ENCODE results near the gene TACO1. TPM values are rescaled to one million over a fixed set of nuclear protein-coding genes. Genes with fewer than 3 reads are reported as not detected.

The TACO1 gene
- total and polyA plus RNA-seq, 8 donors, result 7.0 to 26.6 (median 15.9) TPM

DNA sequence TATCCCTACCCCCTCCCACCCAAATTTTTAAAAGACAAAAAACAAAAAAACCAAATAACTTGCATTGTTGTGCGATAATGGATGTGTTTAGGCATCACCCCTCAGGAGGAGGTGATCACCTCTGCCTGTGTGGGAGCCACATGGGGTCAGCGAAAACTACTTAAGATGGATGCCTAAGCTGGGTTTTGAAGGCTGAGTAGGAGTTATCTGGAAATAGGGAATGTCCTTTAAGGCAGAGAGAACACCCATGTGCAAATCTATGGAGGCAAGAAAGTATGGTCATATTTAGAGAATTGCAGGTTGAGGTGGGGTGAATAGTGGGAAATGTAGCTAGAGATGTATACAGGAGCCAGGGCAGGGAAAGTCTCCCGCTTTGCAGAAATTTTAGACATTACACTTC is 5.6 kb upstream of the TACO1 start:
- H3K27me3 ChIP-seq, result no peaks in the 10 kb centered on the region
- DNase-seq, result no peak
- H3K9me3 ChIP-seq, result no peaks in the 10 kb centered on the region
- peaks cover 12 to 54% (median 47%) of the 10 kb centered on the region in 4 donors for H3K36me3 ChIP-seq
- peaks cover 4 to 6% (median 4%) of the 10 kb centered on the region in 4 donors for H3K4me1 ChIP-seq
- no peak overlapping the region for H3K27ac ChIP-seq
- WGBS, 5 donors, result 96 to 99% (median 98%) methylated on average over 3 of the region's 3 CpGs
- TF ChIP-seq EP300 (IDR thresholded peaks at IDR 0.05) (no peak), POLR2AphosphoS5 (IDR thresholded peaks at IDR 0.05) (no peak), CTCF (IDR thresholded peaks at IDR 0.05) (no peak), POLR2A (IDR thresholded peaks at IDR 0.05) (no peak)
- intact Hi-C loops (cut with DNase I; ENCODE audit: low total_unique reads), result no loop called here
- no peak overlapping the region for H3K4me3 ChIP-seq

DNA sequence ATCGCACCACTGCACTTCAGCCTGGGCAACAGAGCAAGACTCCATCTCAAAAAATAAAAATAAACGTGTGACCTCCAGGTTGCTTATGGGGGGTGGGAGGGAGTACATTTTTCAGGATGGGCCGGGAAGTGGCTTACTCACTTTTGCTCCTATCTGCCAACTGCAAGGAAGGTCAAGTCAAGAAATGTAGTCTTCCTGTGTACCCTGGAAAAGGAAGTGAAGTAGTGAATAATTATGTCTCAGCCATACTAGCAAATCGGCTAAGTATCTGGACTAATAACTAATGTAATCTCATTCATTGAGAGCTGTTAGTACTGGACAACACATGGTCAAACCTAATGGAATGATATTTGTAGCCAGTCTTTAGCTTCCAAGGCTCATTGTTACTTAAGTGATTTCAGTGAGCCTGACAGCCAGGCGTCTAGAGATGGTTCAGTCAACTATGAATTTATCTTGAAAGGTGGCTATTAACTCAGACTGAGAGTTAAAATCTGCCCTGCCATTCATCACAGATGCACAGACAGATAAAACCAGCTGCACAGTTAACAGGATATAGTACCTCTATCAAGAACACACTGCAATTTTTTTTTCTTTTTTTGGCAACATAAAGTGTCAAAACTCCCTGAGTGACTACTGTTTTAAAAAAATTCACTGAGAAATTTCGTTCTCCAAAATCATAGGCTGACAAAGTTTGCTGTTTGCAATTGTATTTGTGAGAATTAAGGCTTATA is 3.7 kb upstream of the TACO1 start:
- no peak for DNase-seq
- intact Hi-C loops (cut with DNase I; ENCODE audit: low total_unique reads), result no loop called here
- no peaks in the 10 kb centered on the region for H3K27me3 ChIP-seq
- H3K27ac ChIP-seq, result no peak overlapping the region
- H3K4me1 ChIP-seq, result peaks cover 13 to 20% (median 17%) of the 10 kb centered on the region in 4 donors
- H3K36me3 ChIP-seq, result peaks cover 0 to 35% (median 28%) of the 10 kb centered on the region in 4 donors
- 52 to 71% (median 63%) methylated on average over 6 of the region's 6 CpGs for WGBS, 5 donors
- TF ChIP-seq CTCF (IDR thresholded peaks at IDR 0.05) (no peak), EP300 (IDR thresholded peaks at IDR 0.05) (no peak), POLR2A (IDR thresholded peaks at IDR 0.05) (no peak), POLR2AphosphoS5 (IDR thresholded peaks at IDR 0.05) (no peak)
- no peaks in the 10 kb centered on the region for H3K9me3 ChIP-seq
- H3K4me3 ChIP-seq, result no peak overlapping the region

DNA sequence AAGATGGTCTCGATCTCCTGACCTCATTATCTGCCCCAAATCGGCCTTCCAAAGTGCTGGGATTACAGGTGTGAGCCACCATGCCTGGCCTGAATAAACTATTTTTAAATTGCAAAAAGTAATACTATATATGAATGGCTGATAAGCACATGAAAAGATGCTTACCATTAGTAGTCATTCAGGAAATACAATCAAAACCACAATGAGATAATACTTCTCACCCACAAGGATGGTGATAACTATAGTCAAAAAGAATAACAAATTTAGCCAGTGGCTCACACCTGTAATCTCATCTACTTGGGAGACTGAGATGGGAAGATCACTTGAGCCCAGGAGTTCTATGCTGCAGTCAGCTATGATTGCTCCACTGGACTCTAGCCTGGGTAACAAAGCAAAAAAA is 2.4 kb upstream of the TACO1 start:
- peaks cover 13 to 30% (median 22%) of the 10 kb centered on the region in 4 donors for H3K4me1 ChIP-seq
- TF ChIP-seq POLR2AphosphoS5 (IDR thresholded peaks at IDR 0.05), result no peak
- TF ChIP-seq EP300 (IDR thresholded peaks at IDR 0.05), result no peak
- TF ChIP-seq POLR2A (IDR thresholded peaks at IDR 0.05), result no peak
- TF ChIP-seq CTCF (IDR thresholded peaks at IDR 0.05), result no peak
- peaks cover 2 to 26% (median 18%) of the 10 kb centered on the region in 4 donors for H3K36me3 ChIP-seq
- 58 to 80% (median 66%) methylated on average over 2 of the region's 2 CpGs for WGBS, 5 donors
- H3K4me3 ChIP-seq, result no peak overlapping the region
- no peaks in the 10 kb centered on the region for H3K9me3 ChIP-seq
- no peak overlapping the region for H3K27ac ChIP-seq
- intact Hi-C loops (cut with DNase I; ENCODE audit: low total_unique reads), result no loop called here
- no peaks in the 10 kb centered on the region for H3K27me3 ChIP-seq
- DNase-seq, result no peak

- H3K4me1 ChIP-seq, result peaks cover 13 to 30% (median 22%) of the 10 kb centered on the region in 4 donors
- intact Hi-C loops (cut with DNase I; ENCODE audit: low total_unique reads), result no loop called here
- 34 to 39% (median 37%) methylated on average over 9 of the region's 9 CpGs for WGBS, 5 donors
- H3K4me3 ChIP-seq, result peak overlapping the region; percentile 73 to 87 (median 84)
- H3K27me3 ChIP-seq, result no peaks in the 10 kb centered on the region
- H3K27ac ChIP-seq, result peak overlapping the region; percentile 81 to 92 (median 83)
- DNase-seq, result peak in 1 of 2 donors; percentile 12
- no peaks in the 10 kb centered on the region for H3K9me3 ChIP-seq
- TF ChIP-seq POLR2A (IDR thresholded peaks at IDR 0.05) (no peak), CTCF (IDR thresholded peaks at IDR 0.05) (no peak), EP300 (IDR thresholded peaks at IDR 0.05) (no peak), POLR2AphosphoS5 (IDR thresholded peaks at IDR 0.05) (no peak)
- peaks cover 27 to 40% (median 32%) of the 10 kb centered on the region in 4 donors for H3K36me3 ChIP-seq
Observed at GRCh38 chr17:63601439-63602371, 1.0 kb downstream of the TACO1 start.
